ENCODE data around the gene C1orf74. TPM values are rescaled to one million over a fixed set of nuclear protein-coding genes. Genes with fewer than 3 reads are reported as not detected.

C1orf74 gene
- total RNA-seq, 2 experiments from 2014 or later: 2.8 to 3.0 TPM

- Mint-ChIP-seq H3K9me3 (no peaks in the 10 kb centered on the region), H3K27ac (no peak overlapping the region), H3K4me3 (no peak overlapping the region), H3K36me3 (ENCODE audit: low read depth) (peaks cover 37% of the 10 kb centered on the region), H3K4me1 (ENCODE audit: low read depth) (peaks cover 43% of the 10 kb centered on the region), H3K27me3 (no peaks in the 10 kb centered on the region)
- CTCF ChIA-PET: interaction anchor here (1.0 to 5.4 kb wide), 9 partner anchors 8 to 194 kb away, joined by 3 to 105 read pairs (median 4); partner anchors contain the start of genes C1orf74, TRAF3IP3 and UTP25
- TF ChIP-seq CTCF (IDR thresholded peaks at IDR 0.05): no peak
- POLR2A ChIA-PET: interaction anchor here (0.6 to 7.5 kb wide), 13 partner anchors 9 to 844 kb away, joined by 3 to 242 read pairs (median 3); partner anchors contain the start of genes C1orf74, TRAF3IP3 and UTP25
- intact Hi-C loops (cut with micrococcal nuclease): loop anchor here (5.0 kb wide), 1 partner anchor 57 kb away; the partner anchor contains the start of gene UTP25
- ATAC-seq: no peak
- DNase-seq: peak; percentile 36
Measured at GRCh38 chr1:209769971-209770370, 14.4 kb downstream of the C1orf74 start.

GRCh38 chr1:209769171-209769904 is 15.0 kb downstream of the C1orf74 start:
- DNase-seq (peak; percentile 94), ATAC-seq (peak; percentile 67)
- intact Hi-C loops (cut with micrococcal nuclease): loop anchor here (5.0 kb wide), 1 partner anchor 58 kb away; the partner anchor contains the start of gene UTP25
- no peak for TF ChIP-seq CTCF (IDR thresholded peaks at IDR 0.05)
- CTCF ChIA-PET: interaction anchor here (1.0 to 5.4 kb wide), 11 partner anchors 9 to 193 kb away, joined by 3 to 105 read pairs (median 4); partner anchors contain the start of genes C1orf74, TRAF3IP3 and UTP25
- POLR2A ChIA-PET: interaction anchor here (0.6 to 7.5 kb wide), 13 partner anchors 10 to 72 kb away, joined by 3 to 242 read pairs (median 3); partner anchors contain the start of genes C1orf74, TRAF3IP3 and UTP25
- Mint-ChIP-seq H3K36me3 (ENCODE audit: low read depth) (peaks cover 33% of the 10 kb centered on the region), H3K4me3 (no peak overlapping the region), H3K4me1 (ENCODE audit: low read depth) (peaks cover 39% of the 10 kb centered on the region), H3K27ac (no peak overlapping the region), H3K27me3 (no peaks in the 10 kb centered on the region), H3K9me3 (no peaks in the 10 kb centered on the region)

GRCh38 chr1:209768354-209768774 is 16.0 kb downstream of the C1orf74 start:
- ATAC-seq (peak; percentile 78), DNase-seq (peak; percentile 98)
- Mint-ChIP-seq H3K4me1 (ENCODE audit: low read depth) (peaks cover 42% of the 10 kb centered on the region), H3K9me3 (peaks cover 2% of the 10 kb centered on the region), H3K27me3 (no peaks in the 10 kb centered on the region), H3K27ac (no peak overlapping the region), H3K4me3 (no peak overlapping the region), H3K36me3 (ENCODE audit: low read depth) (peaks cover 35% of the 10 kb centered on the region)
- TF ChIP-seq CTCF (IDR thresholded peaks at IDR 0.05): no peak
- intact Hi-C loops (cut with micrococcal nuclease): loop anchor here (1.0 to 5.0 kb wide), 3 partner anchors 12 to 59 kb away; partner anchors contain the start of genes C1orf74, TRAF3IP3 and UTP25
- POLR2A ChIA-PET: interaction anchor here (3.0 to 7.5 kb wide), 4 partner anchors 11 to 59 kb away, joined by 16 to 242 read pairs (median 42); partner anchors contain the start of genes C1orf74, TRAF3IP3 and UTP25
- CTCF ChIA-PET: interaction anchor here (0.7 to 5.4 kb wide), 10 partner anchors 12 to 192 kb away, joined by 3 to 105 read pairs (median 5); partner anchors contain the start of genes C1orf74, TRAF3IP3 and UTP25

- H3K4me1 Mint-ChIP-seq (ENCODE audit: low read depth): peaks cover 49% of the 10 kb centered on the region
- ChIA-PET CTCF (interaction anchor here (0.7 to 5.4 kb wide), 7 partner anchors 12 to 191 kb away, joined by 3 to 105 read pairs (median 17); partner anchors contain the start of genes C1orf74 and TRAF3IP3), POLR2A (interaction anchor here (3.0 to 7.5 kb wide), 4 partner anchors 12 to 60 kb away, joined by 16 to 242 read pairs (median 42); partner anchors contain the start of genes C1orf74, TRAF3IP3 and UTP25)
- no peak for ATAC-seq
- no peak for DNase-seq
- no peak overlapping the region for H3K4me3 Mint-ChIP-seq
- no peak overlapping the region for H3K27ac Mint-ChIP-seq
- H3K27me3 Mint-ChIP-seq: no peaks in the 10 kb centered on the region
- intact Hi-C loops (cut with micrococcal nuclease): loop anchor here (1.0 to 5.0 kb wide), 3 partner anchors 11 to 60 kb away; partner anchors contain the start of genes C1orf74, TRAF3IP3 and UTP25
- TF ChIP-seq CTCF (IDR thresholded peaks at IDR 0.05): no peak
- peaks cover 2% of the 10 kb centered on the region for H3K9me3 Mint-ChIP-seq
- peaks cover 36% of the 10 kb centered on the region for H3K36me3 Mint-ChIP-seq (ENCODE audit: low read depth)
Measured at GRCh38 chr1:209767706-209768105, 16.7 kb downstream of the C1orf74 start.
